ENCODE data around the gene NBEAL2. TPM values are rescaled to one million over a fixed set of nuclear protein-coding genes. Genes with fewer than 3 reads are reported as not detected.

The NBEAL2 gene
- total and polyA plus RNA-seq, 2 of the 4 experiments (the other 2 are of a cell fraction) = 2.2 to 12.5 TPM

- no peak overlapping the region for H2BK120ac ChIP-seq (ENCODE audit: low read depth, low read length)
- no peak overlapping the region for H2AK9ac ChIP-seq (replicated peaks; ENCODE audit: low read depth, low read length, poor library complexity)
- no peak overlapping the region for H3K4me3 ChIP-seq (ENCODE audit: insufficient read depth, low read depth, low read length)
- no TSS peak for BruUV-seq (replicated peaks)
- no peak overlapping the region for H4K5ac ChIP-seq (ENCODE audit: low read depth, low read length)
- no peak overlapping the region for H3K4ac ChIP-seq (ENCODE audit: low read depth, low read length)
- ATAC-seq (ENCODE audit: low read depth) = no peak
- H3K4me1 ChIP-seq (ENCODE audit: control insufficient read depth, insufficient read depth, low read length) = no peaks in the 10 kb centered on the region
- H2BK20ac ChIP-seq (ENCODE audit: low read depth, low read length) = no peak overlapping the region
- no peak overlapping the region for H3K23ac ChIP-seq (ENCODE audit: low read depth, low read length)
- H3K36me3 ChIP-seq (ENCODE audit: control insufficient read depth, insufficient read depth, low read length) = peaks cover 19% of the 10 kb centered on the region
- TF ChIP-seq USF2 (IDR thresholded peaks at IDR 0.05; ENCODE audit: low read depth, low read length) = no peak
- TF ChIP-seq RCOR1 (IDR thresholded peaks at IDR 0.05; ENCODE audit: insufficient replicate concordance, low read length) = no peak
- no peak overlapping the region for H3K4me2 ChIP-seq (ENCODE audit: low read depth, low read length)
- WGBS, 2 experiments (ENCODE audit: extremely low coverage in 2 of 2, insufficient read length in 1 of 2) = 100% methylated on average over 1 of the region's 6 CpGs; no CpG with 5 or more reads in 1 of the 2 experiments
- H3K9me3 ChIP-seq (ENCODE audit: control insufficient read depth, insufficient read depth, low read length) = no peaks in the 10 kb centered on the region
- H2BK15ac ChIP-seq (ENCODE audit: low read depth, low read length) = no peak overlapping the region
- CTCF ChIA-PET = no interaction called here
- H3K27me3 ChIP-seq (ENCODE audit: control insufficient read depth, insufficient read depth, low read length) = no peaks in the 10 kb centered on the region
- no peak overlapping the region for H3K14ac ChIP-seq (replicated peaks; ENCODE audit: low read depth, low read length)
- H2BK5ac ChIP-seq (ENCODE audit: low read depth, low read length, poor library complexity, severe bottlenecking) = no peak overlapping the region
- dilution Hi-C loops (cut with HindIII; ENCODE audit: low sequenced_read_pairs, unreplicated experiment) (no loop called here), intact Hi-C loops (cut with micrococcal nuclease) (no loop called here), in situ Hi-C loops (cut with MboI; ENCODE audit: low sequenced_read_pairs) (no loop called here)
- peaks cover 21 to 58% of the 10 kb centered on the region in 2 experiments for H3K79me1 ChIP-seq (ENCODE audit: low read depth in 1 of 2, low read length in 2 of 2)
- no peak overlapping the region for H2AFZ ChIP-seq (replicated peaks; ENCODE audit: low read length, poor library complexity)
- no peak overlapping the region for H3K9ac ChIP-seq (ENCODE audit: low read depth, low read length)
- POLR2A ChIA-PET (ENCODE audit: unreplicated experiment) = no interaction called here
- DNase-seq = peak; percentile 31
- no peak overlapping the region for H2AK5ac ChIP-seq (ENCODE audit: low read depth, low read length)
- no peak overlapping the region for H3K56ac ChIP-seq (ENCODE audit: extremely low read depth, insufficient read depth, low read length)
- H4K8ac ChIP-seq (ENCODE audit: low read depth in 2 of 2, low read length in 2 of 2) = no peak overlapping the region
- H3K9me1 ChIP-seq (ENCODE audit: insufficient read depth, low read length) = peaks cover 3% of the 10 kb centered on the region; the same call in 1 of the 2 replicates
- peaks cover 9% of the 10 kb centered on the region for H4K20me1 ChIP-seq (ENCODE audit: insufficient read depth, low read length)
- no peak overlapping the region for H3K27ac ChIP-seq (ENCODE audit: insufficient read depth, low read length)
- no peak overlapping the region for H3K18ac ChIP-seq (ENCODE audit: low read depth, low read length)
- no peak overlapping the region for H4K91ac ChIP-seq (ENCODE audit: insufficient read depth, low read depth, low read length)
Observed at GRCh38 chr3:47057212-47057671, 77.8 kb downstream of the NBEAL2 start.

Small RNA genes lying within 50 kb of the gene (microRNA-seq; reads per million reads assigned to microRNA genes)
- not detected for gene MRPL57P3 (ENCODE audit: insufficient read depth, insufficient read length)

Small RNA genes lying within 50 kb of the gene (small RNA-seq; reads per million reads assigned to genes)
- gene MRPL57P3 = 0 reads per million in 5 experiments

Other genes starting within 250 kb of the NBEAL2 start
- not detected in 2 replicates for gene MYL3, start 116.2 kb upstream of the NBEAL2 start, total RNA-seq (2012; rRNA removed)
- gene MYL3, start 116.2 kb upstream of the NBEAL2 start, polyA plus RNA-seq (2012; rRNA removed) = 0.09 TPM in 1 of 2 replicates, not detected in the other
- gene PTH1R, start 101.9 kb upstream of the NBEAL2 start, total RNA-seq (2012; rRNA removed) = under 0.01 and 0.18 TPM in 2 replicates
- 0.15 and 0.56 TPM in 2 replicates for gene PTH1R, start 101.9 kb upstream of the NBEAL2 start, polyA plus RNA-seq (2012; rRNA removed)
- gene CCDC12, start 2.9 kb upstream of the NBEAL2 start, total RNA-seq (2012; rRNA removed) = 15.2 and 21.7 TPM in 2 replicates
- 35.1 and 41.7 TPM in 2 replicates for gene CCDC12, start 2.9 kb upstream of the NBEAL2 start, polyA plus RNA-seq (2012; rRNA removed)
- 20.1 and 30.3 TPM in 2 replicates for gene SETD2, start 184.4 kb downstream of the NBEAL2 start, total RNA-seq (2012; rRNA removed)
- gene SETD2, start 184.4 kb downstream of the NBEAL2 start, polyA plus RNA-seq (2012; rRNA removed) = 14.9 and 18.3 TPM in 2 replicates